HG03064 (cell line): ENCODE results near the gene CALU.

Experiments used
- ATAC-seq: cut with Tn5 transposase; IDR thresholded peaks from one replicate; pipeline ENCODE4 v1.9.1; 2021; ENCODE audit warnings: low read depth; ENCODE audit not compliant: unreplicated experiment

The CALU gene

DNA sequence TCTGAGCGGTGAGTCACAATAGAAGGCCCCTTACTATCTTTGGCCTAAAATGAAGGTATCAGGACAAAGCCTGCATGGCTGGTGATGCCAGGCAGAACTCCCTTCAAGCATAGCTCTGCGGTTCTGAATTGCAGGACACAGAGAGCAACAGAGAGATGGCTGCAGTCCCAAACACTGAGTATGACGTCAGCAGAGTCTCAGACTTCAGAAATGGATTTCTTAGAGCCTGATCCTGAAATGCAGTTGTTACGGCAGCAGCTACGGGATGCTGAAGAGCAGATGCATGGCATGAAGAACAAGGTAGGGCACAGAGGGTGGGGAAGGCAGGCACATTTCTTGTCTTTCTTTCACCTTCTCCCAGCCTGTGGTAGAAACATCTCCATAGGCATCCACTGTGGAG lies 66.1 kb downstream of the CALU start:
- no peak for ATAC-seq

DNA sequence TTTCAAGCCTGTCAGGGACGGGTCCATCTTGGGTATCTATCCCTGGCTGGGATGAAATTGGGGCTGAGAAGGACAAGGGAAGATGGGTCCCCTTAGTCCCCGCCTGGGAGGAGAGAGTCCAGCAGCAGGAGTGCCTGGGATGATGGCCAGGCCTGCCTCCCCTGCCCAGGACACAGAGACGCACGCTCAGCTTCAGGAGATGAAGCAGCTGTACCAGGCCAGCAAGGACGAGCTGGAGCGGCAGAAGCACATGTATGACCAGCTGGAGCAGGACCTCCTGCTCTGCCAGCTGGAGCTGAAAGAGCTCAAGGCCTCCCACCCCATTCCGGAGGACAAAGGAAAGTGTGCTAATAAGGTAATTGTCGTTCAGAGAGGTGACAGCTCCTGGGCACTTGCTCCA lies 68.0 kb downstream of the CALU start:
- no peak for ATAC-seq

DNA sequence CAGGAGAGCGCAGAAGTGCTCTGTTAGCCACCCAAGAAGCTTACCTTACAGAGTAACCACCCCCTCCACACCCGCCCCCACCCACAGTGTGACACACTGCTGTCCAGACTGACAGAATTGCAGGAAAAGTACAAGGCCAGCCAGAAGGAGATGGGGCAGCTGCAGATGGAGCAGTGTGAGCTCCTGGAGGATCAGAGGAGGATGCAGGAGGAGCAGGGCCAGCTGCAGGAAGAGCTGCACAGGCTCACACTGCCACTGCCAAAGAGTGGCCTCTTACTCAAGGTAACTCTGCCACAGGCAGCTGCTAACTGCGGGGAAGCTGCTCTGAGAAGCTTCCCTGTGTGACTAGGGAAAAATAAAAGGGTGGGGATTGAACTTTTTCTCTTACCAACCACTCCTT lies 70.2 kb downstream of the CALU start:
- no peak for ATAC-seq

DNA sequence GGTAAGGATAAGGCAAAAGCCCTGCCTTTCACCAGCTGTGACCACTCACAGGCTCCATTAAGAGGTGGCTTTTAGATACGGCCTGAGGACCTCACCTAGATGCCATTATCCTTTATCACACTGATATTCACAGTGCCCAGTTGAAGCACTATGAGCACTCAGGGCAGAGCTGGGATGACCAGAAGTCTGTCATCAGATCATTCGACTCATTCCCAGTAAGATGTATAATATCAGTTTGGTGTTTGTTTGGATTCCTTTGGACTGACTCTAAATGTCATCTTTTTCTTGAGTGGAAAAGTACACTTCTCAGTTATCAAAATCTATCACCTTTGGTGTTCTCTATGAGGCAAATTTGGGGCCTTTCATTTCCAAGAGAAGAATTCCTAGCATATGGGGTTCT lies 71.3 kb downstream of the CALU start:
- ATAC-seq, result no peak

DNA sequence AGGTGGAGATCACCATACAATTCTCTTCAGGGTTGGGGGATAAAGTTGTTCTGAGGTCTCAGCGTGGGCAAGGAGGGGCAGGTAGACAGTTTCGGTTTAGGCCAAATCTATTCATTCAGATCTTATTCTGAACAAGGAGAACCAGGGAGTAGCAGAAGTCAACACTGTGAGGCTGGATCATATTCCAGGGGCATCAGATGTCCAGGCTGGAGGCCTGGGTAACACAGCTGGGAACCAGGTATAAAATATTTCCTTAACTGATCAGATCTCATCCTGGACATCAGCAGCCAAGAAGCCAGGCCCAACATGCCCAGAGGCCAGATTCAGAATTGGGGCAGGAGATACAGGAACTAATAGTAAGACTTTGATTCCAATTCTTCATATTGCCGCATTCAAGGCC lies 71.8 kb downstream of the CALU start:
- no peak for ATAC-seq

DNA sequence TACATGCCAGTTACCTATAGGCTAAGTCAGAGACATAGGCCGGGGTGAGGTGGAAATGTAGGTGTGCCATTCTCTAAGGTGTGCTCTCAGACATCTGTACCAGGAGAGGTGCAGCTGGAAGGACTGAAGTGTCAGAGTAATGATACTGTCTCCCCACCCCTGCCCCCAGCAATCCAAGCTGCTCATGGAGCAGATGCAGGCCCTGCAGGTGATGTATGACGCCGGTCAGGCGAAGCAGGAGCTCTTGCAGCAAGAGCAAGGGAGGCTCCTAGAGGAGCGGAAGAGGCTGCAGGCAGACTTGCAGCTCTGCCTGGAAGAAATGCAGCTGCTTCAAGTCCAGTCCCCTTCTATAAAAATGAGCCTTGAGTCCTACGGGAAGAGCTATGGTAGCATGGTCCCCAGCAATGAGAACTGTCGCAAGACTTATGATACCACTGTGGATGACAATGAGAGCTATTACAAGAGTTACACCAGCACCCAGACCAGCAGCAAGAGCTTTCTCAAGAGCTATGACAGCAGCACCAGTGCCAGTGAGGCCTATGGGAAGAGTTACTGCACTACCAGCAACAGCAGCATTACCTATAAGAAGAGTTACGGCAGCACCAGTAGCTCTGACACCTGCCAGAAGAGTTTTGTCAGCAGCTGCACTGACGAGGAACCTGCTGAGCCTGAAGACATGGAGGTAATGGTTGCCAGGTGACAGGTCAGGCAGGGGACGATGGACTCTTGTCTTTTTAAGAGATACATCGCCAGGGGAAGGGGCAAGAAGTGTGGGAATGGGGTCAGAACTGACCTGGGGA lies 72.7 kb downstream of the CALU start:
- no peak for ATAC-seq

DNA sequence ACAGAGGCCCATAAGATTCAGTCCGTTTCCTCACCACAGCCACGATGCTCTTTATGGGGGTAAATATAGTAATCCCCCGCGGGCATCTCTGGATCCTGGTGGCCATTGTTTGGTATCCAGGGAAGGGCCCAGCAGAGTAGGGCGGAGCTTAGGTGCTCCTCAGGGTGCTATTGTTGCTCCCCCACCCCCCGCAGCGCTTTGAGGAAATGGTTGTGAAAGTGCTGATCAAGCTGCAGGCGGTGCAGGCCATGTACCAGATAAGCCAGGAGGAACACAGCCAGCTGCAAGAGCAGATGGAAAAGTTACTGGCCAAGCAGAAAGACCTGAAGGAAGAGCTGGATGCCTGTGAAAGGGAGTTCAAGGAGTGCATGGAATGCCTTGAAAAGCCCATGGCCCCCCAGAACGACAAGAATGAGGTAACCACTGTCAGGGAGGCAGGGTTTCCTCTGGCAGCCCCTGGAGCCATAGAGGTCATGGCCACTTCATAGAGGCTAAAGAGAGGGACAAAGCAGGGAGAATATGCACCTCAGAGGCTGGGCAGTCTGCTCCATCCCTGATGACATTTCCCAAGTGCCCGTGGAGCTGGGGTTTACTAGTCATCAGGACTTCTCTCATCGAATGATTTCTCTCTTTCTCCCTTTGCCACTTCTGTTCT lies 73.5 kb downstream of the CALU start:
- no peak for ATAC-seq

DNA sequence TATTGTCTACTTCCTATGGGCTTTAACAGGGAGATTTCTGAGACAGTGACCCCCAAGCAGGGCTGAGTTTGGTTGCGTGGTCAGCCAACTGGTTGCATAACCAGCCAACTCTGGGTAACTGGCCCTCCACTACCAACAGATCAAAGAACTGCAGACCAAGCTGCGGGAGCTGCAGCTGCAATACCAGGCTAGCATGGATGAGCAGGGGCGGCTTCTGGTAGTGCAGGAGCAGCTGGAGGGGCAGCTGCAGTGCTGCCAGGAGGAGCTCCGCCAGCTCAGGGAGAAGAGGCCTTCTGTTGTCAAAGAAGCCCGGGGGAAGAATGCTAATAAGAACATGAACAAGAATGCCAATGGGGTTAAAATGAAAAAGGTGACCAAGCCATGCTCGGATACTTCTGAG lies 75.3 kb downstream of the CALU start:
- ATAC-seq, result no peak

DNA sequence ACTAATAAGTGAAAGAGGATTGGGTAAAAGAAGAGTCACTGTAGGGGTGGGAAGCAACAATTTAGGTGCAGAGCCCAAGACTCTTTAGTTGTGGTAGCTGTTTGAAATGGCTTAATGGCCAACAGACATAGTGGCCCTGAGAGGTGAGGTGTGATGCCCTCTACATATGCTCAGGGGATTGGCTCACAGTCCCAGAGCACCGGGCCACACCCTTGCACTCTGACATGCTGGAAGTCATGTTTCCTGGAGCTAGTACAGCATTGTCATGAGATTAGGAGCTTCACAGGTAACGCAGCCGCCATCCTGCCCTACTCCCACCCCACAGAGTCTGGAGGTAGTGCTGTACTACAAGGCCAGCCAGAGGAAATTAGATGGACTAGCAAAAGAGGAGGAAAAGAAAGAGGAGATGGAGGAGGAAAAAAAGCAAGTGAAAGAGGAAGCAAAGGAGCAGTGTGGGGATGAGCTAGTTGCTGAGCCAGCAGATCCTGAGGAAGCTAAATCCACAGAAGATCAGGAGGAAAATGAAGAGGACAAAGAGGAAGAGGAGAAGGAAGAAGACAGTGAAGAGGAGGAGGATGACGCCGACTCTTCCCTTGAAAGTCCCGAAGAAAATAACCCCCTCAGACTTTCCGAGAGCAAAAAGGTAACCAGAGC lies 76.3 kb downstream of the CALU start:
- ATAC-seq, result no peak

DNA sequence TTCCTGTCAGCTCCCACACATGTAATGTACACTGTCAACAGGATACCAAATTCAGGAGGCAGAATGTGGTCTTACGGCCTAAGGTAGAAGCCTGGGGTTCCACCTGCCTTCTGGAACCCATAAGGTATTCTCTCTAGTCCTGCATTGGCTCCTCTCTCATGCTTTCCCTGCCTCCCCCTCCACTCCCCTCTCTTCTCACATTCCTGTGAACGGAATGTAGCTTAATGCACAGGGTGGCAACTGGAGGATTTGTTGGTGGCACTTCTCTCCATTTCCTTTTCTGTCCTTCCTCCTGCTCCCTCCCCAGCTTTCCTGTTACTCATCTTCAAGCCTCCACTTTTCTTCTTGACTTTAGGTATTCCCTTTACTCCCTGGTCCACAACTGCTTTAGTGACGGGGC lies 79.5 kb downstream of the CALU start:
- ATAC-seq, result no peak
